Measurements from ENCODE around the gene JDP2.
"Not testable (repeated sequence)": the region's sequence is repeated elsewhere in the genome, so short reads cannot be mapped to it uniquely, and the experiment has no call there.

The JDP2 gene

GRCh38 chr14:75427482-75428229, at the start of gene JDP2:
JDP2 (plus strand) TSS chr14:75428022; CDS start chr14:75437921, 9,899 bp downstream.
- peak; percentile 59 for DNase-seq

DNA sequence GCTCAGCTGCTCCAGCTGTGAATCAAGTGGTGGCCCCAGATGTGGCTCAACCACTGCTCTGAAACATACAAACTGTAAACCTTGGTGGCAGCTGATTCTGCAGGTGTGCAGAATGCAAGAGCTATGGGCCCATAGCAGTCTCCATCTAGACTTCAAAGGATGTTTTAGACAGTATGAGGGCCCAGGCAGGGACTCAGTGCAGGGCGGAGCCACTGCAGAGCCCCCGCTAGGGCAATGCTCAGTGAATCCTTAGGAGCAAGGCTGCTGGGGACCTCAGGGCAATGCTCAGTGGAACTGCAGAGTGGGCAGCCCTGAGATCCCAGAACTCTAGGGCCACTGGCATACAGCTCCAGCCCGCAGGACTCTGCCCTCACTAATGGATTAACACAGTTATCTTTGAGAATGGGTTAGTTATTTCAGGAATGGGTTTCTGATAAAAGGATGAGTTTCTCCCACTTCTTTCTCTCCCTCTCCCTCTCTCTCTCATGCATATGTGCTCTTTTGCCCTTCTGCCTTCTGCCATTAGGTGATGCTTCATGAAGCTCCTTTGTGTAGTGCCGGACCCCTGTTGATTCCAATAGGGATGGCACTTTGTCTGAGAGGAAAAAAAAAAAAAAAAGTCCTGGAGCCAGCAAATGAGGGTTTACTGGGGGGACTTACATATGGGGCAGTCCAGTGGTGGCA, 48.4 kb upstream of the JDP2 start:
- no peak for DNase-seq

DNA sequence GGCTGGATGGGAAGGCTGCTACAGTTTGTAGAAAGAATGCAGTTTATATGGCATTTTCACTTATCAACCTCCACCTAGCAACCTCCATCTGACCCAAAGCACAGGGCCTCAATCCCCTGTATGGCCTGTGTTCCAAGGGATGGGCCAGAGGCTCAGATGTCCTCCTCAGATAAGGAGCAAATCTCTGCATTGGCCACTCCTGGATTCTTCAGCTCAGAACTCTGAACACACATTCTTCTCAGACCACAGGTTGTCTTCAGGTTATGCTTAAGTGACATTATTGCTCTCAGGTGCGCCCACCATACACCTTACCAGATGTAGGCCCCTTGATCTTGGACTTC, 47.9 kb upstream of the JDP2 start:
- DNase-seq = no peak

GRCh38 chr14:75380656-75381055, 47.2 kb upstream of the JDP2 start:
- DNase-seq = no peak

DNA sequence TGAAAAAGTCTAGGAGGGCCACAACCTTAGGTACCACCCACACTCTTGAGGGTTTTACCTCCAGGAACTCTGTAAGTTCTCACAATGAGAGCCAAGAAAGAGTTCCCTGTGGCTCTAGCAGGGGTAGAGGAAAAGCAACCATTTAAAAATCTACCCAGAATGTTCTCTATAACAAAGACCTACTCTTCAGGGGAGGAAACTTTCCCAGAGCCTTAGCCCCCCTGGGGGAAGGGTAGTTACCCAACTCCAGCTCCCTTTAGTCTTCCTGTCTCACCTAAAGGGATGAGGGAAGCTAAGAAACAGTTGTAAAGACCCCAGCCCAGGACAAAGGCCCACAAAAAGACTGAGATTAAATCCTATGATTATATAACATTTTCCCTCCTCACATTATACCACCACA, 46.2 kb upstream of the JDP2 start:
- DNase-seq = no peak

GRCh38 chr14:75383219-75383618, 44.6 kb upstream of the JDP2 start:
- DNase-seq = not testable (repeated sequence)

DNA sequence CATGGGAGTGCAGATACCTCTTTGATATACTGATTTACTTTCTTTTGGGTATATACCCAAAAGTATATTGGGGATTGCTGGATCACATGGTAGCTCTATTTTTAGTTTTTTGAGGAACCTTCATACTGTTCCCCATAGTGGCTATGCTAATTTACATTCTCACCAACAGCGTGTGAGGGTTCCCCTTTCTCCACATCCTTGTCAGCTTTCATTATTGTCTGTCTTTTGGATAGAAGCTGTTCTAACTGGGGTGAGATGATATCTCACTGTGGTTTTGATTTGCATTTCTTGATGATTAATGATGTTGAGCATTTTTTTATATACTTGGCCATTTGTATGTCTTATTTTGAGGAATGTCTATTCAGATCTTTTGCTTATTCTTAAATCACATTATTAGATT, 44.1 kb upstream of the JDP2 start:
- no peak for DNase-seq

GRCh38 chr14:75389679-75390078, 38.1 kb upstream of the JDP2 start:
- no peak for DNase-seq

- no peak for DNase-seq
Observed at GRCh38 chr14:75390183-75390582, 37.6 kb upstream of the JDP2 start.

- no peak for DNase-seq
Observed at GRCh38 chr14:75391953-75392352, 35.9 kb upstream of the JDP2 start.

DNA sequence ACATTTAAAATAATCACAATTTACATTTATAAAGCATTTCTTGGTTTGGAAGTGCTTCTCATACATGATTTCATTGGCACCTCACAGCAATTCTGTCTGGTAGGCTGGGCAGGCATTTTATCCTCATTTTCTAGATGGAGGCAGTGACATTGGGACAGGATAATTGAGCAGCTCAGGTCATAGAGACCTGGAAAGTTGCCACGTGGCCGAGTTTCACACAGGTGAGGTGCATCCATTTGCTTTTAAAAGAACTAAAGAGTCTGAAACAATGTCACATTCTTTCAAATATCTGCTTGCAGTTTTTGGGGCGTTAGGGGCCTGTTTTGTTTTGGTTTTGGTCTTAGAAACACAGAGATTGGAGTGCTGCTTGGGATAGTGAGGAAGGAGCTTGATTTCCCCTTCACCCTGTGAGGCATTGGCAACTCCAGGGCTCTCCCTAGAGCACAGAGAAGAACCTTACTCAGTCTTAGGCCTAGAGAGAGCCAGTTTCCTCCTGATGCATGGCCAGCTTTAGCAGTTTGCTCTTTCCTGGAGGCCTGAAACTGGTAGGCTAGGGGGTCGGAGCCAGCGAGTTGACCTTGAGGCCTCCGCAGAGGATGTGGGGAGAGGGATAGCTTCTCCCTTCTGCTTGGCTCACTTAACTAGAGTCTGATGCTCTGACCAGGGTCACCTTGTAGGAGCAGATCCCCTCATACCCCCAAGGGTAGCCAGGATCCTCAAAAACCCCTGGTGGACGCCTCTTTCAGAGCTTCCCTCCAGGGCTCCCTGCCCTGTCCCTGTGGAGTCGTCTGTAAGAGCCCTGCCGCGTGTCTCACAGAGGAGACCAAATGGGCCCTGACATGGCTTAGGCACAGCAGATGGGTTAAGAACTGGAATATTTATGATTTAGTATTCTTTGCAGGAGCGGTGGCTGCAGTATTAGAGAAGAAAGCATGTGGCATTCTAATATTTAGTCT, 34.9 kb upstream of the JDP2 start:
- no peak for DNase-seq

- no peak for DNase-seq
Observed at GRCh38 chr14:75393794-75394193, 34.0 kb upstream of the JDP2 start.

DNA sequence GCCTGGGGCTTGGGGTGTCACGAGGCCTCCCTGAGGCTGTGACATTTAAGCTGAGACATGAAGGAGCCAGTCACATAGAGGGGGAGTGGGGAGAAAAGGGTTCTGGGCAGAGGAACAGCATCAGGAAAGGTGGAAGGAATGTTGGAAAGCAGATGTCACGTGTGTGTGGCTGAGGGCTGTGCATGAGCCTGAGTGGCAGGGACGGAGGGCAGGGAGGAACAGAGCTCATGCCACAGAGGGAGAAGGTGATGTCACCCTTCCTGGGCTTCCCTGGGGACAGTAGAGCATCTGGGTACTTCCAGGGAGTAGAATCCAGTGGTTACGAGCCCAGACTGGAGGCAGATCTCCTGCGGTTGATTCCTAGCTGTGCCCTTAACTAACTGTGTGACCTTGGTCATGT, 32.0 kb upstream of the JDP2 start:
- no peak for DNase-seq

DNA sequence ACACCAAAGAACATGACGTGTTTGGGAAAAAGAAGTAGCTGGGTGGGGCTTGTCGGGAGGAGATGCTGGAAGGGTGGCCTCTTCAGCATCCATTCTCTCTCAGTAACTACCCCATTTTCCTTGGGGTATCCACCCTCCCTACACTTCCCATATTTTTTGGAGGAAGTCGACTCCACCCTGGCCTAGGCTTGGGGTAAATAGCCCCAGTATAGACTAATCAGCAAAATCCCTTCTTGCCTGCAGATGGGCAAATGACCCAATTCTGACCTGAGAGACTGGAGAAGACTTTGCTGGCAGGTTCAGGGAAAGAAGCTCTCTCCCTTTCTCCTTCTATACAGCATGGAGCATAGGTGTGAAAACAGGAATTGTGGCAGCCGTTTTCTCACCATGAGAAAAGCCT, 28.5 kb upstream of the JDP2 start:
- no peak for DNase-seq

- DNase-seq = peak; percentile 12
Observed at GRCh38 chr14:75399843-75400775, 27.7 kb upstream of the JDP2 start.

- DNase-seq = no peak
Observed at GRCh38 chr14:75401361-75401760, 26.5 kb upstream of the JDP2 start.

DNA sequence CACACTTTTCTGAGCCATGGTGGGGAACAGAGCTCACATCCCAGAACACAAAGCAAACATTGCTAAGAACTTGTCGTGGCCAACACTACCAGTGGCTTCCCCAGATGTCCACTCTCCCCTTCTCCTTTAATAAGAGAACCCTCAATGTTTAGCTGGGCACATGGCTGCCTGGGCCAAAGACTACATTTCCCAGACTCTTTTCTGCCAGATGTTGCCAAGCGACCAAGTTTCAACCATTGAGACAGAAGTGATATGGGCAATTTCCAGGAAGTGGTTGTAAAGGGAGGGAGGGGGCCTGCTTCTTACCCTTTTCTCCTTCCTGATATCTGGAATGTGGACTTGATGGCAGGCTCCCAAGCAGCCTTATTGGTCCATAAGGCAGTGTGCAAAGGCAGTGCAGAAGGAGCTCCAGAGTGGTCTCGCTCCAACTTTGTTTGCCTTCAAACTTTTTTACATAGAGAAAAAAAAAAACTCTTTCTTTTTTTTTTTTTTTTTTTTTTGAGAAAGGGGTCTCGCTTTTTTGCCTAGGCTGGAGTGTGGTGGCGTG, 24.9 kb upstream of the JDP2 start:
- DNase-seq = no peak

DNA sequence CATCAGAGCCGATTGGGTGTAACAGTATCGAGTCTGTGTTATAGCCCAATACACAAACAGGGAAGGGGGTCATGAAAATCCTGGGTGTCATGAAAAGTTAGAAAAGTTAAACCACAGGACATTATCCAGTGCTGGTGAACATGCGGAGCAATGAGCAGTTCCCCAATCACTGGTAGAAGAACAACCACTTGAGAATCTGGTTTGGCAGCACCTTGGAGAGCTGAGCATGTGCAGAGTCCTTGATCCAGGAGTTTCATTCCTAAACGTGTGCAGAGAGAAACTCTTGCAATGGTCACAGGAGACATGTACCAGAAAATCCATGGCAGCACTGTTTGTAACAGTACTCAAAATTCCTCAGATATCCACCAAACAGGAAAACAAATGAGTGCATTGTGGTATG, 23.0 kb upstream of the JDP2 start:
- no peak for DNase-seq

DNA sequence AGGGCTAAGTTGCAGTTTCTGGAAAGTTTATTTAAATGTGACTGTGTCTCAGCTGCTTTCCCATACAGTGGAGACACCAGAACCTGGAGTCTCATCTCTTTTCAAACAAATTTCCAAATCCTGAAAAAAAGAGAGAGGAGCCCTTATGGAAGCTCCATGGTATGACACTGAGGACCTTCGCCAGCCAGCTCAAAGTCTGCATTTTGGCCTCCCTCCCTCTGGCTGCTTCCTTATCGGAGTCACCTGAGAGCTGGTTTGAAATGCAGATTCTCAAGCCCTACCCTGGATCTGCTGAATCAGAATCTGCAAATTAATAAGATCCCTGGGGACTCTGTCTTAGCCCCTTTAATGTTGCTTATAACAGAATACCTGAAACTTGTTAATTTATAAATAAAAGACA, 21.7 kb upstream of the JDP2 start:
- DNase-seq = no peak

- DNase-seq = no peak
Observed at GRCh38 chr14:75406856-75407255, 21.0 kb upstream of the JDP2 start.

DNA sequence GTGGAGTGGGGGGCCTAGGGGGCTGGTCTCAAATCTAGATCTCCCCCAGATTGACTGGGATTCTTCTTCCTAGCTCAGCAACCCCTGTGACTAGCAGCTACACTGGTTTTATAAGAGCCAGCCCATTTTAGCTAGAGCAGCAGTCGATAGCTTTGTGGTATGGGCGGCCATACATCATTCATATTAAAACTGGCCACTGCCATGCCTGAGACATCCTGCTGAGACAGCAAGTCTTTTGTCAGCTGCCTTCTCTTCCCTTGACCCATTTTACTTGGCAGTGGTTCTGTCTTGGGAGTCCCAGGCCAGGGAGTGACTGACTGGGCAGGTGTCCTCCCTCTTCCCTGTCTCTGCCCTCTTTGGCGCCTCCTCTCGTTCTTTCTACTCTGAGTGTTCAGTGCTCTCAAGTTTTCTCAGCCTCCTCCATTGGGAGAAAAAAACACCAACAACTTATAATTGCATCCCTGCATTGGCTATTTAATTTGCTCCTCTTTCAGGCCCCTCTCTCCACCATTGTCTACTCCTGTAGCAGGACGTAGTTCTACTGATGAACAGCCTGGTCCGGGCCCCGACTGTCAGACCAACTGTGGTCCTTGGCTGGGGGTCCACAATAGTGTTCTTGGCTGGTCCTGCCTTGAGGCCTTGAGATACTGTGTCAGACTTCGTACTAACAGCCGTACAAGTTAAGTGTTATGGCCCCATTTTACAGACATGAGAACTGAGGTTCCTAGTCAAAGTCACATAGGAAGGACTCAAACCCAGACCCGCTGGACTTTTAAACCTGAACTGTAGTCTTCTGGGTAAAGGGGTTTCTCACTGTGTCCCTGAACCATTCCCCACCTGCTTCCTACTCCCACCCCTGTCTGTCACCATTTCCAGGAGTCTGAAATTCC, 18.3 kb upstream of the JDP2 start:
- DNase-seq = no peak

All from stimulated activated CD4-positive, alpha-beta T cell treated with anti-CD3 and anti-CD28 coated beads, Interleukin-15, amount 100 ng/mL, for 24 hours (primary cell).